Glutamatergic neuron (in vitro differentiated cells): ENCODE measurements around the gene DEPP1. TPM values are rescaled to one million over a fixed set of nuclear protein-coding genes. Genes with fewer than 3 reads are reported as not detected.

ENCODE experiments used
- DNase-seq: peaks from one replicate; pipeline ENCODE4 v3.0.0; 2022
- H3K27ac Mint-ChIP-seq: one replicate; pipeline ENCODE4 v1.8.0; 2020; ENCODE audit warnings: mild to moderate bottlenecking, mixed read lengths, inconsistent platforms; ENCODE audit not compliant: unreplicated experiment
- H3K27me3 Mint-ChIP-seq: one replicate; pipeline ENCODE4 v1.8.0; 2020; ENCODE audit warnings: mild to moderate bottlenecking, moderate library complexity, mixed read lengths, inconsistent platforms; ENCODE audit not compliant: unreplicated experiment
- H3K36me3 Mint-ChIP-seq: one replicate; pipeline ENCODE4 v1.8.0; 2020; ENCODE audit warnings: mild to moderate bottlenecking, mixed read lengths, inconsistent platforms; ENCODE audit not compliant: unreplicated experiment
- H3K4me1 Mint-ChIP-seq: one replicate; pipeline ENCODE4 v1.8.0; 2020; ENCODE audit warnings: mild to moderate bottlenecking, low read depth, mixed read lengths, inconsistent platforms; ENCODE audit not compliant: unreplicated experiment
- H3K4me3 Mint-ChIP-seq: one replicate; pipeline ENCODE4 v1.8.0; 2020; ENCODE audit warnings: mild to moderate bottlenecking, mixed read lengths, inconsistent platforms; ENCODE audit not compliant: unreplicated experiment
- H3K9me3 Mint-ChIP-seq: one replicate; pipeline ENCODE4 v1.8.0; 2020; ENCODE audit warnings: mild to moderate bottlenecking, moderate library complexity, mixed read lengths, inconsistent platforms; ENCODE audit not compliant: unreplicated experiment
- CTCF ChIP-seq: fragments of 200-600 bp; sonication (generic); IDR thresholded peaks from one replicate; pipeline ENCODE4 v1.5.0; 2021; ENCODE audit not compliant: partially characterized antibody, unreplicated experiment
- total RNA-seq: library from RNA; stranded (reverse); fragmentation: NEBNext Ultra II Directional; extraction: Animal tissue kit (Norgen Biotek cat#: 25700); gene quantifications from one replicate; pipeline ENCODE4 v1.2.1, GENCODE V29; 2021; ENCODE audit not compliant: unreplicated experiment

The DEPP1 gene
- total RNA-seq, 1 donor from 2014 or later, result 13.6 TPM

GRCh38 chr10:44960482-44961229 is 18.0 kb downstream of the DEPP1 start:
- no peak for TF ChIP-seq CTCF
- peaks cover 30% of the 10 kb centered on the region for H3K27me3 Mint-ChIP-seq
- DNase-seq, result no peak
- H3K4me1 Mint-ChIP-seq, result peaks cover 61% of the 10 kb centered on the region
- peak overlapping the region; percentile 94 for H3K4me3 Mint-ChIP-seq
- peaks cover 10% of the 10 kb centered on the region for H3K36me3 Mint-ChIP-seq
- peaks cover 59% of the 10 kb centered on the region for H3K9me3 Mint-ChIP-seq
- peak overlapping the region; percentile 86 for H3K27ac Mint-ChIP-seq

GRCh38 chr10:44960088-44960460 is 18.5 kb downstream of the DEPP1 start:
- H3K4me1 Mint-ChIP-seq, result peaks cover 57% of the 10 kb centered on the region
- no peak for TF ChIP-seq CTCF
- peaks cover 10% of the 10 kb centered on the region for H3K36me3 Mint-ChIP-seq
- peak overlapping the region; percentile 86 for H3K27ac Mint-ChIP-seq
- peak overlapping the region; percentile 94 for H3K4me3 Mint-ChIP-seq
- peaks cover 27% of the 10 kb centered on the region for H3K27me3 Mint-ChIP-seq
- peaks cover 55% of the 10 kb centered on the region for H3K9me3 Mint-ChIP-seq
- DNase-seq, result no peak

GRCh38 chr10:44959247-44960087 is 19.1 kb downstream of the DEPP1 start, which contains the start of gene RASSF4:
TSS of gene RASSF4 (plus strand) at chr10:44959802. CDS start at chr10:44970203, 10,401 bp downstream.
- Mint-ChIP-seq H3K27ac (peak within 1 kb of the TSS; percentile 94), H3K36me3 (peaks cover 10% of the 10 kb centered on the region), H3K4me1 (peaks cover 52% of the 10 kb centered on the region), H3K27me3 (peaks cover 22% of the 10 kb centered on the region), H3K9me3 (peaks cover 49% of the 10 kb centered on the region), H3K4me3 (peak within 1 kb of the TSS; percentile 94)
- TF ChIP-seq CTCF, result no peak
- DNase-seq, result peak; percentile 95

GRCh38 chr10:44958898-44959246 is 19.7 kb downstream of the DEPP1 start:
- peak overlapping the region; percentile 94 for H3K27ac Mint-ChIP-seq
- no peak for TF ChIP-seq CTCF
- H3K9me3 Mint-ChIP-seq, result peaks cover 43% of the 10 kb centered on the region
- DNase-seq, result no peak
- H3K4me1 Mint-ChIP-seq, result peaks cover 51% of the 10 kb centered on the region
- H3K4me3 Mint-ChIP-seq, result peak overlapping the region; percentile 93
- H3K27me3 Mint-ChIP-seq, result peaks cover 17% of the 10 kb centered on the region
- peaks cover 10% of the 10 kb centered on the region for H3K36me3 Mint-ChIP-seq
